SK-N-SH treated with all-trans-retinoic acid at 6 μM for 48 hours (cell line): ENCODE measurements around the gene RNF44.

ENCODE experiments used
- ARNTL ChIP-seq: fragments of 450-650 bp; formaldehyde crosslinking; IDR thresholded peaks from 2 replicates; pipeline ENCODE4 v1.5.0; 2020; ENCODE audit warnings: low read depth, mild to moderate bottlenecking, moderate library complexity, borderline replicate concordance
- BACH2 ChIP-seq: fragments of 250-450 bp; sonication (Bioruptor Pico); IDR thresholded peaks from 2 replicates; pipeline ENCODE4 v1.9.0; 2021; ENCODE audit warnings: mild to moderate bottlenecking, borderline replicate concordance
- ESRRG ChIP-seq: fragments of 250-450 bp; sonication (Bioruptor Pico); IDR thresholded peaks from 2 replicates; pipeline ENCODE4 v1.6.1; 2021; ENCODE audit warnings: mild to moderate bottlenecking
- ISL1 ChIP-seq: fragments of 250-450 bp; sonication (Bioruptor Pico); IDR thresholded peaks from 2 replicates; pipeline ENCODE4 v2.1.2; 2022; ENCODE audit warnings: mild to moderate bottlenecking, moderate library complexity
- POU6F1 ChIP-seq: fragments of 250-450 bp; sonication (Bioruptor Pico); IDR thresholded peaks from 2 replicates; pipeline ENCODE4 v1.8.0; 2021; ENCODE audit warnings: low read depth, mild to moderate bottlenecking, moderate library complexity, borderline replicate concordance
- PPARA ChIP-seq: fragments of 250-450 bp; sonication (Bioruptor Pico); IDR thresholded peaks from 2 replicates; pipeline ENCODE4 v1.5.0; 2020; ENCODE audit warnings: mild to moderate bottlenecking, borderline replicate concordance
- RARB ChIP-seq: fragments of 250-450 bp; sonication (Bioruptor Pico); IDR thresholded peaks from 2 replicates; pipeline ENCODE4 v1.8.0; 2021; ENCODE audit warnings: mild to moderate bottlenecking, moderate library complexity
- TCF4 ChIP-seq: fragments of 250-450 bp; sonication (Bioruptor Pico); IDR thresholded peaks from 2 replicates; pipeline ENCODE4 v1.8.0; 2021; ENCODE audit warnings: mild to moderate bottlenecking, moderate library complexity, borderline replicate concordance
- ZFP3 ChIP-seq: fragments of 250-450 bp; sonication (Bioruptor Pico); IDR thresholded peaks from 2 replicates; pipeline ENCODE4 v1.5.0; 2020; ENCODE audit warnings: mild to moderate bottlenecking, moderate library complexity
- ZFP30 ChIP-seq: fragments of 450-650 bp; formaldehyde crosslinking; IDR thresholded peaks from 2 replicates; pipeline ENCODE4 v1.5.0; 2022; ENCODE audit warnings: mild to moderate bottlenecking, moderate library complexity
- ZNF565 ChIP-seq: fragments of 450-650 bp; formaldehyde crosslinking; conservative IDR thresholded peaks from 2 replicates; pipeline ENCODE4 v1.5.0; 2020; ENCODE audit warnings: low read depth, mild to moderate bottlenecking, moderate library complexity
- ZNF8 ChIP-seq: fragments of 450-650 bp; formaldehyde crosslinking; IDR thresholded peaks from 2 replicates; pipeline ENCODE4 v1.5.0; 2020; ENCODE audit warnings: mild to moderate bottlenecking, moderate library complexity
- TF ChIP-seq, protein P1 (sequence below): fragments of 250-450 bp; sonication (Bioruptor Pico); IDR thresholded peaks from 2 replicates; pipeline ENCODE4 v1.8.0; 2020; ENCODE audit warnings: mild to moderate bottlenecking, moderate library complexity, borderline replicate concordance

DNA sequence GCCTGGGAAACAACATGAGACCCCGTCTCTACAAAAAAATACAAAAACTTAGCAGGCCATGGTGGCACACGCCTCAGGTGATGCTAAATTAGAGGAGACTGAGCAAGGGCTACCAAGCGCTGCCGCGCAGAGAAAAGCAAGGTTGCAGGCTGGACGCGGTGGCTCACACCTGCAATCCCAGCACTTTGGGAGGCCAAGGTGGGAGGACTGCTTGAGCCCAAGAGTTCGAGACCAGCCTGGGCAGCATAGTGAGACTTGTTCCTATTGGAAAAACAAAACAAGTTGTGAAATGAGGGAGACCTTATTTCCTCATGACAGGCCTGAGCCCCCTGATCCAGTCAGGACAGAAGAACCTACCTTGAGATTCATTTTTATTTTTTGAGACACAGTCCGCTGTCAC is 11.5 kb downstream of the RNF44 start:
- no peak for TF ChIP-seq PPARA
- TF ChIP-seq, protein P1, sequence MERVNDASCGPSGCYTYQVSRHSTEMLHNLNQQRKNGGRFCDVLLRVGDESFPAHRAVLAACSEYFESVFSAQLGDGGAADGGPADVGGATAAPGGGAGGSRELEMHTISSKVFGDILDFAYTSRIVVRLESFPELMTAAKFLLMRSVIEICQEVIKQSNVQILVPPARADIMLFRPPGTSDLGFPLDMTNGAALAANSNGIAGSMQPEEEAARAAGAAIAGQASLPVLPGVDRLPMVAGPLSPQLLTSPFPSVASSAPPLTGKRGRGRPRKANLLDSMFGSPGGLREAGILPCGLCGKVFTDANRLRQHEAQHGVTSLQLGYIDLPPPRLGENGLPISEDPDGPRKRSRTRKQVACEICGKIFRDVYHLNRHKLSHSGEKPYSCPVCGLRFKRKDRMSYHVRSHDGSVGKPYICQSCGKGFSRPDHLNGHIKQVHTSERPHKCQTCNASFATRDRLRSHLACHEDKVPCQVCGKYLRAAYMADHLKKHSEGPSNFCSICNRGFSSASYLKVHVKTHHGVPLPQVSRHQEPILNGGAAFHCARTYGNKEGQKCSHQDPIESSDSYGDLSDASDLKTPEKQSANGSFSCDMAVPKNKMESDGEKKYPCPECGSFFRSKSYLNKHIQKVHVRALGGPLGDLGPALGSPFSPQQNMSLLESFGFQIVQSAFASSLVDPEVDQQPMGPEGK (CRISPR knock-in tag): no peak
- TF ChIP-seq POU6F1 (CRISPR knock-in tag): no peak
- no peak for TF ChIP-seq ARNTL (CRISPR knock-in tag)
- TF ChIP-seq ISL1 (CRISPR knock-in tag): no peak
- no peak for TF ChIP-seq ZNF8 (CRISPR knock-in tag)
- no peak for TF ChIP-seq RARB (CRISPR knock-in tag)
- no peak for TF ChIP-seq BACH2 (CRISPR knock-in tag)
- no peak for TF ChIP-seq ZFP3 (CRISPR knock-in tag)
- no peak for TF ChIP-seq ZNF565 (CRISPR knock-in tag)
- no peak for TF ChIP-seq ESRRG (CRISPR knock-in tag)
- TF ChIP-seq TCF4 (CRISPR knock-in tag): no peak
- no peak for TF ChIP-seq ZFP30 (CRISPR knock-in tag)
